NCI-H2196 (cell line): Measurements from ENCODE around the gene PTGER1.

Experiments used
- DNase-seq: peaks from one replicate; lab custom pipeline; 2025; ENCODE audit not compliant: unreplicated experiment; lab: John Stamatoyannopoulos, UW

Gene PTGER1

GRCh38 chr19:14442891-14443631, 32.1 kb downstream of the PTGER1 start:
- no peak for DNase-seq

GRCh38 chr19:14441041-14441938, 33.9 kb downstream of the PTGER1 start:
- no peak for DNase-seq

GRCh38 chr19:14440049-14440448, 35.1 kb downstream of the PTGER1 start:
- DNase-seq, result no peak

- no peak for DNase-seq
These were observed 36.1 kb downstream of the PTGER1 start for GRCh38 chr19:14439014-14439413.

- DNase-seq, result no peak
These were observed 37.5 kb downstream of the PTGER1 start for GRCh38 chr19:14437578-14438140.

- no peak for DNase-seq
These were observed 39.7 kb downstream of the PTGER1 start for GRCh38 chr19:14435320-14436050.

GRCh38 chr19:14434543-14435319, 40.4 kb downstream of the PTGER1 start:
- peak; percentile 32 for DNase-seq

GRCh38 chr19:14433554-14434501, 41.3 kb downstream of the PTGER1 start:
- peak; percentile 91 for DNase-seq

- peak; percentile 77 for DNase-seq
These were observed 42.2 kb downstream of the PTGER1 start, which contains the start of gene PKN1 for GRCh38 chr19:14432791-14433553. Gene PKN1 (plus strand): TSS chr19:14433306. CDS start chr19:14433522, 216 bp downstream.

- no peak for DNase-seq
These were observed 44.4 kb downstream of the PTGER1 start for GRCh38 chr19:14430712-14431111.

- no peak for DNase-seq
These were observed 46.2 kb downstream of the PTGER1 start for GRCh38 chr19:14428882-14429416.

- DNase-seq, result no peak
These were observed 47.7 kb downstream of the PTGER1 start for GRCh38 chr19:14427461-14427860.

- no peak for DNase-seq
These were observed 49.4 kb downstream of the PTGER1 start for GRCh38 chr19:14425696-14426138.
